ENCODE results near the gene OGDH.
A peak's percentile ranks its signal among the peaks of the same experiment; 100 is the strongest.

Gene OGDH

GRCh38 chr7:44618753-44619152 lies 12.3 kb downstream of the OGDH start:
- no peak for DNase-seq

GRCh38 chr7:44621034-44621749 lies 14.8 kb downstream of the OGDH start:
- DNase-seq: no peak

- no peak for DNase-seq
These were observed 15.3 kb downstream of the OGDH start for GRCh38 chr7:44621750-44622103.

- peak; percentile 61 to 64 for DNase-seq
These were observed 16.1 kb downstream of the OGDH start for GRCh38 chr7:44622342-44623151.

- no peak for DNase-seq
These were observed 17.9 kb downstream of the OGDH start for GRCh38 chr7:44624318-44624717.

- DNase-seq: no peak
These were observed 19.4 kb downstream of the OGDH start for GRCh38 chr7:44625526-44626471.

- DNase-seq: no peak
These were observed 20.2 kb downstream of the OGDH start for GRCh38 chr7:44626620-44627019.

- no peak for DNase-seq
These were observed 23.5 kb downstream of the OGDH start for GRCh38 chr7:44629829-44630522.

GRCh38 chr7:44630792-44631457 lies 24.5 kb downstream of the OGDH start:
- DNase-seq: no peak

- no peak for DNase-seq
These were observed 25.2 kb downstream of the OGDH start for GRCh38 chr7:44631458-44632115.

GRCh38 chr7:44632196-44632595 lies 25.8 kb downstream of the OGDH start:
- DNase-seq: no peak

- DNase-seq: peak; percentile 73 to 77
These were observed 27.1 kb downstream of the OGDH start for GRCh38 chr7:44633254-44634186.

GRCh38 chr7:44634187-44634838 lies 27.9 kb downstream of the OGDH start:
- no peak for DNase-seq

- no peak for DNase-seq
These were observed 28.6 kb downstream of the OGDH start for GRCh38 chr7:44634839-44635591.

GRCh38 chr7:44636041-44636584 lies 29.7 kb downstream of the OGDH start:
- DNase-seq: no peak

GRCh38 chr7:44636926-44637325 lies 30.5 kb downstream of the OGDH start:
- DNase-seq: peak in 1 of 2 experiments; percentile 18

GRCh38 chr7:44637788-44638594 lies 31.6 kb downstream of the OGDH start:
- DNase-seq: peak; percentile 73 to 82
